Trophoblast cell (in vitro differentiated cells and primary cell): Measurements from ENCODE around the gene TMEM47.

Experiments used
- DNase-seq, 2 donors: peaks; one replicate each; pipeline ENCODE4 v3.0.0-alpha.2; 2016
- H2AFZ ChIP-seq: 2 replicates; pipeline ENCODE4 v1.6.1; 2013; ENCODE audit warnings: low read length, moderate library complexity, mild to moderate bottlenecking; ENCODE audit not compliant: insufficient read depth, poor library complexity
- H2AK5ac ChIP-seq: 2 replicates; pipeline ENCODE4 v1.6.1; 2013; ENCODE audit warnings: mild to moderate bottlenecking, low read length
- H2BK120ac ChIP-seq: 2 replicates; pipeline ENCODE4 v1.6.1; 2013; ENCODE audit warnings: low read length, mild to moderate bottlenecking, moderate library complexity; ENCODE audit not compliant: insufficient read depth, poor library complexity
- H2BK12ac ChIP-seq: 2 replicates; pipeline ENCODE4 v1.6.1; 2013; ENCODE audit warnings: mild to moderate bottlenecking, low read length, moderate library complexity
- H2BK5ac ChIP-seq: 2 replicates; pipeline ENCODE4 v1.6.1; 2013; ENCODE audit warnings: low read length, low read depth, moderate library complexity, mild to moderate bottlenecking; ENCODE audit not compliant: poor library complexity
- H3K14ac ChIP-seq: 2 replicates; pipeline ENCODE4 v1.6.1; 2013; ENCODE audit warnings: mild to moderate bottlenecking, low read length
- H3K18ac ChIP-seq: 2 replicates; pipeline ENCODE4 v1.6.1; 2013; ENCODE audit warnings: mild to moderate bottlenecking, low read length
- H3K23ac ChIP-seq: 2 replicates; pipeline ENCODE4 v1.6.1; 2013; ENCODE audit warnings: low read length
- H3K27ac ChIP-seq: 2 replicates; pipeline ENCODE4 v1.5.1; 2013; ENCODE audit warnings: low read depth, mild to moderate bottlenecking, inconsistent platforms, low read length, moderate library complexity
- H3K27me3 ChIP-seq: 2 replicates; pipeline ENCODE4 v1.6.1; 2013; ENCODE audit warnings: inconsistent platforms, mild to moderate bottlenecking, low read length, moderate library complexity; ENCODE audit not compliant: insufficient read depth
- H3K36me3 ChIP-seq, 2 experiments: 1 replicate in 1 of 2; 2 replicates in 1 of 2; pipeline ENCODE4 v1.6.1; 2013; ENCODE audit warnings: low read length in 2 of 2, mild to moderate bottlenecking in 2 of 2, moderate library complexity in 1 of 2; ENCODE audit not compliant: insufficient read depth in 2 of 2, control insufficient read depth in 1 of 2
- H3K4ac ChIP-seq: 2 replicates; pipeline ENCODE4 v1.6.1; 2013; ENCODE audit warnings: low read depth, mild to moderate bottlenecking, low read length, moderate library complexity
- H3K4me1 ChIP-seq, 2 experiments: 1 replicate in 1 of 2; 2 replicates in 1 of 2; pipeline ENCODE4 v1.6.1; 2013; ENCODE audit warnings: low read length in 2 of 2, mild to moderate bottlenecking in 2 of 2, moderate library complexity in 1 of 2; ENCODE audit not compliant: insufficient read depth in 2 of 2, control insufficient read depth in 1 of 2
- H3K4me2 ChIP-seq: 2 replicates; pipeline ENCODE4 v1.6.1; 2013; ENCODE audit warnings: inconsistent platforms, mild to moderate bottlenecking, low read length, moderate library complexity
- H3K4me3 ChIP-seq: 2 replicates; pipeline ENCODE4 v1.5.1; 2013; ENCODE audit warnings: mild to moderate bottlenecking, low read depth, low read length, inconsistent platforms
- H3K79me1 ChIP-seq: one replicate; pipeline ENCODE4 v1.6.1; 2013; ENCODE audit warnings: low read length
- H3K79me2 ChIP-seq: 2 replicates; pipeline ENCODE4 v1.6.1; 2013; ENCODE audit warnings: low read length, mild to moderate bottlenecking; ENCODE audit not compliant: control insufficient read depth, insufficient read depth, poor library complexity
- H3K9ac ChIP-seq: 2 replicates; pipeline ENCODE4 v1.6.1; 2013; ENCODE audit warnings: mild to moderate bottlenecking, low read length
- H3K9me3 ChIP-seq: 2 replicates; pipeline ENCODE4 v1.6.1; 2013; ENCODE audit warnings: low read depth, mild to moderate bottlenecking, control low read depth, inconsistent platforms, low read length; ENCODE audit not compliant: insufficient read depth
- H4K12ac ChIP-seq: 2 replicates; pipeline ENCODE4 v1.6.1; 2013; ENCODE audit warnings: low read depth, mild to moderate bottlenecking, low read length, moderate library complexity
- H4K8ac ChIP-seq: 2 replicates; pipeline ENCODE4 v1.6.1; 2013; ENCODE audit warnings: low read depth, mild to moderate bottlenecking, low read length, moderate library complexity
- H4K91ac ChIP-seq: one replicate; pipeline ENCODE4 v1.6.1; 2013; ENCODE audit warnings: low read depth, mild to moderate bottlenecking, low read length, moderate library complexity
- WGBS: extraction: QIAGEN DNeasy Blood & Tissue Kit; methylation state at CpG from one replicate; pipeline ENCODE4 v1.1.7; 2013; ENCODE audit warnings: missing lambda C conversion rate; ENCODE audit not compliant: insufficient read length, insufficient coverage; ENCODE audit errors: extremely low coverage; 5-methylcytosine and 5-hydroxymethylcytosine counted together

TMEM47 gene

GRCh38 chrX:34586346-34586911 lies 70.7 kb downstream of the TMEM47 start:
- H3K27me3 ChIP-seq: no peaks in the 10 kb centered on the region
- no peak overlapping the region for H4K12ac ChIP-seq
- no peak overlapping the region for H3K27ac ChIP-seq
- WGBS: no CpG with 5 or more reads among the region's 4 CpGs
- no peaks in the 10 kb centered on the region for H3K9me3 ChIP-seq
- no peak overlapping the region for H3K23ac ChIP-seq
- no peak for DNase-seq
- no peak overlapping the region for H4K91ac ChIP-seq
- no peak overlapping the region for H3K14ac ChIP-seq
- H2AK5ac ChIP-seq: no peak overlapping the region
- H2AFZ ChIP-seq: no peak overlapping the region
- no peaks in the 10 kb centered on the region for H3K4me1 ChIP-seq
- H3K79me1 ChIP-seq: no peaks in the 10 kb centered on the region
- H3K18ac ChIP-seq: no peak overlapping the region
- no peaks in the 10 kb centered on the region for H3K36me3 ChIP-seq
- H2BK120ac ChIP-seq: no peak overlapping the region
- H3K4me3 ChIP-seq: no peak overlapping the region
- H4K8ac ChIP-seq: no peak overlapping the region
- H3K4ac ChIP-seq: no peak overlapping the region
- no peaks in the 10 kb centered on the region for H3K79me2 ChIP-seq
- H2BK12ac ChIP-seq: no peak overlapping the region
- H3K9ac ChIP-seq: no peak overlapping the region
- no peak overlapping the region for H3K4me2 ChIP-seq
- no peak overlapping the region for H2BK5ac ChIP-seq

GRCh38 chrX:34585561-34585960 lies 71.5 kb downstream of the TMEM47 start:
- Histone ChIP-seq H4K12ac (no peak overlapping the region), H3K4ac (no peak overlapping the region), H3K27ac (no peak overlapping the region), H4K8ac (no peak overlapping the region), H3K36me3 (no peaks in the 10 kb centered on the region), H3K27me3 (no peaks in the 10 kb centered on the region), H3K14ac (no peak overlapping the region), H4K91ac (no peak overlapping the region), H2AFZ (no peak overlapping the region), H2BK12ac (no peak overlapping the region), H3K9ac (no peak overlapping the region), H3K79me1 (no peaks in the 10 kb centered on the region), H2BK5ac (no peak overlapping the region), H3K23ac (no peak overlapping the region), H2BK120ac (no peak overlapping the region), H3K79me2 (no peaks in the 10 kb centered on the region), H3K18ac (no peak overlapping the region), H3K4me1 (no peaks in the 10 kb centered on the region), H2AK5ac (no peak overlapping the region), H3K4me3 (no peak overlapping the region), H3K9me3 (no peaks in the 10 kb centered on the region), H3K4me2 (no peak overlapping the region)
- no CpG with 5 or more reads among the region's 5 CpGs for WGBS
- no peak for DNase-seq

DNA sequence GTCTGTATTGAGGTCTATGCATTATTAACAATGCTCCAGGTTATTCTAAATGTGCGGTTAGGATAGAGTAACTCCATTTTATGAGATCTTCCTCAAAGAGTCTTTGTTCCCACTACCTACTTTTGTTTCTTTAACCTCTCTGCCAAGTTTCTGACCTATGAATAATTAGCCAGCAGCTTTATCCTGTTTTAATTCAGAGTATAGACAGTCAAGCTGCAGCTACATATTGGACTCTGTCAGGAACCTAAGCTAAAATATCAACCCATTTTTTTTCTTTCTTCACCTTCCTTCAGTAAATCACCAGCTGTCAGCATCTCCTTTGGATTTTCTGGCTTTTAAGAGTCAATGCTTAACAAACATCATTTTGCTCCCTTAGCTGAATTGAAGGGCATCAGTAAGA lies 72.3 kb downstream of the TMEM47 start:
- Histone ChIP-seq H3K9me3 (no peaks in the 10 kb centered on the region), H3K18ac (no peak overlapping the region), H3K27me3 (no peaks in the 10 kb centered on the region), H4K8ac (no peak overlapping the region), H3K27ac (no peak overlapping the region), H3K14ac (no peak overlapping the region), H4K12ac (no peak overlapping the region), H2AFZ (no peak overlapping the region), H3K79me1 (no peaks in the 10 kb centered on the region), H2BK120ac (no peak overlapping the region), H3K4me2 (no peak overlapping the region), H2AK5ac (no peak overlapping the region), H3K4me3 (no peak overlapping the region), H3K79me2 (no peaks in the 10 kb centered on the region), H3K4ac (no peak overlapping the region), H3K4me1 (no peaks in the 10 kb centered on the region), H3K9ac (no peak overlapping the region), H2BK12ac (no peak overlapping the region), H3K36me3 (no peaks in the 10 kb centered on the region), H2BK5ac (no peak overlapping the region), H3K23ac (no peak overlapping the region), H4K91ac (no peak overlapping the region)
- DNase-seq: no peak
- WGBS: no CpG with 5 or more reads among the region's 1 CpG

DNA sequence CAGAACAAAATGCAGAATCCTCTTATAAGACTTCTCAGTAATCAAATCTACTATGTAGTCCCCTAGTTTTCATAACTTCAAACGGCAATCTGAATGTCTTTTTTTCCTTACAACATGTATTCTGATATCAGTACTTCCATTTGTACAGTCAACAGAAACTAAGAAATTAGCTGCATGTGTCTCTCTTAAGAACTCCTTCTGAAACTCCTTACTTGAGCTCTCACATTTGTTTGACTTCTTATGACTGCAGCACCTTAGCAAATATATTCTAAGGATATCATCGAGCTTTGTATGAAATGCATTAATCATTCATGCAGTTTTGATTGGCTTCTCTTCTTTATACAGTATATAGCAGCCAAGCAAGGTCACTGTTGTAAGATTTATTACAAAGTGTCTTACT lies 77.0 kb downstream of the TMEM47 start:
- Histone ChIP-seq H4K8ac (no peak overlapping the region), H3K36me3 (no peaks in the 10 kb centered on the region), H3K27me3 (no peaks in the 10 kb centered on the region), H2AK5ac (no peak overlapping the region), H3K14ac (no peak overlapping the region), H4K91ac (no peak overlapping the region), H2BK120ac (no peak overlapping the region), H2BK12ac (no peak overlapping the region), H2BK5ac (no peak overlapping the region), H3K4me3 (no peak overlapping the region), H3K9me3 (no peaks in the 10 kb centered on the region), H3K79me2 (no peaks in the 10 kb centered on the region), H2AFZ (no peak overlapping the region), H3K4me2 (no peak overlapping the region), H3K4me1 (no peaks in the 10 kb centered on the region), H3K23ac (no peak overlapping the region), H3K9ac (no peak overlapping the region), H3K79me1 (no peaks in the 10 kb centered on the region), H3K4ac (no peak overlapping the region), H3K27ac (no peak overlapping the region), H4K12ac (no peak overlapping the region), H3K18ac (no peak overlapping the region)
- no CpG with 5 or more reads among the region's 2 CpGs for WGBS
- DNase-seq: no peak
